ENCODE results near the gene ZNF335. TPM values are rescaled to one million over a fixed set of nuclear protein-coding genes. Genes with fewer than 3 reads are reported as not detected.

Gene ZNF335
- total and polyA plus RNA-seq, 2 of the 13 experiments (the other 11 are each of a cell fraction or from before 2014, with no cell fraction given): 9.7 to 13.7 TPM

DNA sequence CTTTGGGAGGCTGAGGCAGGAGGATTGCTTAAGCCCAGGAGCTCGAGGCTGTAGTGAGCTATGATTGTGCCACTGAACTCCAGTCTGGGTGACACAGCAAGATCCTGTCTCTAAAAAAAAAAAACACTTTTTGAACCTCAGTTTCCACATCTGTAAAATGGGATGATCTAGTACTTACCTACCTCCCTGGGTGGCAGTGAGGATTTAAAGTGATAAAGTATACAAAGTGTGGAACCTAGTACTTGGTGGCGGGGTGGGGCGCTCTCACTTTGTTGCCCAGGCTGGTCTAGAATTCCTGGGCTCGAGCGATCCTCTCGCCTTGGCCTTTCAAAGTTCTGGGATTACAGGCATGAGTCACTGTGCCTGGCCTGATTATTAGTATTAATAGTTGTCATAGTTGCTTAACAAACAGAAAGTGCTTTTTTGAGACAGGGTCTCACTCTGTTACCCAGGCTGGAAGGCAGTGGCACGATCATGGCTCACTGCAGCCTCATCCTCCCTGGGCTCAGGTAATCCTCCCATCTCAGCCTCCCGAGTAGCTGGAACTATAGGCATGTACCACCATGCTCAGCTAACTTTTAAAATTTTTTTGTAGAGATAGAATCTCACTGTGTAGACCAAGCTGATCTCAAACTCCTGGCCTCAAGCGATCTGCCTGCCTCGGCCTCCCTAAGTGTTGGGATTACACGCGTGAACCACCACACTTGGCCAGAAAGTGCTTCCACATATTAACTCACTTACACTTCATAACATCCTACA, 53.0 kb downstream of the ZNF335 start (continued):
- TF ChIP-seq, protein P1, sequence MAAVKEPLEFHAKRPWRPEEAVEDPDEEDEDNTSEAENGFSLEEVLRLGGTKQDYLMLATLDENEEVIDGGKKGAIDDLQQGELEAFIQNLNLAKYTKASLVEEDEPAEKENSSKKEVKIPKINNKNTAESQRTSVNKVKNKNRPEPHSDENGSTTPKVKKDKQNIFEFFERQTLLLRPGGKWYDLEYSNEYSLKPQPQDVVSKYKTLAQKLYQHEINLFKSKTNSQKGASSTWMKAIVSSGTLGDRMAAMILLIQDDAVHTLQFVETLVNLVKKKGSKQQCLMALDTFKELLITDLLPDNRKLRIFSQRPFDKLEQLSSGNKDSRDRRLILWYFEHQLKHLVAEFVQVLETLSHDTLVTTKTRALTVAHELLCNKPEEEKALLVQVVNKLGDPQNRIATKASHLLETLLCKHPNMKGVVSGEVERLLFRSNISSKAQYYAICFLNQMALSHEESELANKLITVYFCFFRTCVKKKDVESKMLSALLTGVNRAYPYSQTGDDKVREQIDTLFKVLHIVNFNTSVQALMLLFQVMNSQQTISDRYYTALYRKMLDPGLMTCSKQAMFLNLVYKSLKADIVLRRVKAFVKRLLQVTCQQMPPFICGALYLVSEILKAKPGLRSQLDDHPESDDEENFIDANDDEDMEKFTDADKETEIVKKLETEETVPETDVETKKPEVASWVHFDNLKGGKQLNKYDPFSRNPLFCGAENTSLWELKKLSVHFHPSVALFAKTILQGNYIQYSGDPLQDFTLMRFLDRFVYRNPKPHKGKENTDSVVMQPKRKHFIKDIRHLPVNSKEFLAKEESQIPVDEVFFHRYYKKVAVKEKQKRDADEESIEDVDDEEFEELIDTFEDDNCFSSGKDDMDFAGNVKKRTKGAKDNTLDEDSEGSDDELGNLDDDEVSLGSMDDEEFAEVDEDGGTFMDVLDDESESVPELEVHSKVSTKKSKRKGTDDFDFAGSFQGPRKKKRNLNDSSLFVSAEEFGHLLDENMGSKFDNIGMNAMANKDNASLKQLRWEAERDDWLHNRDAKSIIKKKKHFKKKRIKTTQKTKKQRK (IDR thresholded peaks at IDR 0.05; ENCODE audit: low read length): no peak
- TF ChIP-seq SMARCE1 (IDR thresholded peaks at IDR 0.05; ENCODE audit: borderline replicate concordance) (no peak), ZNF446 (CRISPR knock-in tag; IDR thresholded peaks at IDR 0.05) (no peak), ZNF234 (CRISPR knock-in tag; conservative IDR thresholded peaks at IDR 0.05) (0 out of 2 replicates have a peak, but pooled peaks have one; percentile 7), FOSL2 (CRISPR knock-in tag; IDR thresholded peaks at IDR 0.05) (peak; percentile 54), ZNF333 (CRISPR knock-in tag; IDR thresholded peaks at IDR 0.05; ENCODE audit: borderline replicate concordance) (no peak), ZNF543 (CRISPR knock-in tag; IDR thresholded peaks at IDR 0.05) (no peak), HDAC2 (CRISPR knock-in tag; IDR thresholded peaks at IDR 0.05) (peak; percentile 53), ZBTB7B (CRISPR knock-in tag; IDR thresholded peaks at IDR 0.05) (no peak), ZSCAN31 (CRISPR knock-in tag; IDR thresholded peaks at IDR 0.05; ENCODE audit: low read depth) (no peak), MTF1 (CRISPR knock-in tag; IDR thresholded peaks at IDR 0.05) (no peak), ZNF75D (CRISPR knock-in tag; IDR thresholded peaks at IDR 0.05; ENCODE audit: borderline replicate concordance) (no peak), CEBPG (CRISPR knock-in tag; IDR thresholded peaks at IDR 0.05) (no peak), ZNF766 (CRISPR knock-in tag; IDR thresholded peaks at IDR 0.05; ENCODE audit: borderline replicate concordance) (no peak), ZSCAN30 (CRISPR knock-in tag; IDR thresholded peaks at IDR 0.05) (no peak), ADNP (CRISPR knock-in tag; IDR thresholded peaks at IDR 0.05) (peak; percentile 83), ZNF720 (CRISPR knock-in tag; IDR thresholded peaks at IDR 0.05) (no peak), ZNF468 (CRISPR knock-in tag; IDR thresholded peaks at IDR 0.05) (no peak), NCOA1 (CRISPR knock-in tag; IDR thresholded peaks at IDR 0.05) (no peak)
- TF ChIP-seq, protein P2, sequence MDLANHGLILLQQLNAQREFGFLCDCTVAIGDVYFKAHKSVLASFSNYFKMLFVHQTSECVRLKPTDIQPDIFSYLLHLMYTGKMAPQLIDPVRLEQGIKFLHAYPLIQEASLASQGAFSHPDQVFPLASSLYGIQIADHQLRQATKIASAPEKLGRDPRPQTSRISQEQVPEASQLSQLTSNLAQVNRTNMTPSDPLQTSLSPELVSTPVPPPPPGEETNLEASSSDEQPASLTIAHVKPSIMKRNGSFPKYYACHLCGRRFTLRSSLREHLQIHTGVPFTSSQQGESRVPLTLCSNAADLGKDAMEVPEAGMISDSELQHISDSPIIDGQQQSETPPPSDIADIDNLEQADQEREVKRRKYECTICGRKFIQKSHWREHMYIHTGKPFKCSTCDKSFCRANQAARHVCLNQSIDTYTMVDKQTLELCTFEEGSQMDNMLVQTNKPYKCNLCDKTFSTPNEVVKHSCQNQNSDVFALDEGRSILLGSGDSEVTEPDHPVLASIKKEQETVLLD (CRISPR knock-in tag; IDR thresholded peaks at IDR 0.05; ENCODE audit: low read depth): no peak
- TF ChIP-seq, protein P3, sequence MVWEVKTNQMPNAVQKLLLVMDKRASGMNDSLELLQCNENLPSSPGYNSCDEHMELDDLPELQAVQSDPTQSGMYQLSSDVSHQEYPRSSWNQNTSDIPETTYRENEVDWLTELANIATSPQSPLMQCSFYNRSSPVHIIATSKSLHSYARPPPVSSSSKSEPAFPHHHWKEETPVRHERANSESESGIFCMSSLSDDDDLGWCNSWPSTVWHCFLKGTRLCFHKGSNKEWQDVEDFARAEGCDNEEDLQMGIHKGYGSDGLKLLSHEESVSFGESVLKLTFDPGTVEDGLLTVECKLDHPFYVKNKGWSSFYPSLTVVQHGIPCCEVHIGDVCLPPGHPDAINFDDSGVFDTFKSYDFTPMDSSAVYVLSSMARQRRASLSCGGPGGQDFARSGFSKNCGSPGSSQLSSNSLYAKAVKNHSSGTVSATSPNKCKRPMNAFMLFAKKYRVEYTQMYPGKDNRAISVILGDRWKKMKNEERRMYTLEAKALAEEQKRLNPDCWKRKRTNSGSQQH (CRISPR knock-in tag; IDR thresholded peaks at IDR 0.05; ENCODE audit: low read depth): no peak
- TF ChIP-seq, protein P4, sequence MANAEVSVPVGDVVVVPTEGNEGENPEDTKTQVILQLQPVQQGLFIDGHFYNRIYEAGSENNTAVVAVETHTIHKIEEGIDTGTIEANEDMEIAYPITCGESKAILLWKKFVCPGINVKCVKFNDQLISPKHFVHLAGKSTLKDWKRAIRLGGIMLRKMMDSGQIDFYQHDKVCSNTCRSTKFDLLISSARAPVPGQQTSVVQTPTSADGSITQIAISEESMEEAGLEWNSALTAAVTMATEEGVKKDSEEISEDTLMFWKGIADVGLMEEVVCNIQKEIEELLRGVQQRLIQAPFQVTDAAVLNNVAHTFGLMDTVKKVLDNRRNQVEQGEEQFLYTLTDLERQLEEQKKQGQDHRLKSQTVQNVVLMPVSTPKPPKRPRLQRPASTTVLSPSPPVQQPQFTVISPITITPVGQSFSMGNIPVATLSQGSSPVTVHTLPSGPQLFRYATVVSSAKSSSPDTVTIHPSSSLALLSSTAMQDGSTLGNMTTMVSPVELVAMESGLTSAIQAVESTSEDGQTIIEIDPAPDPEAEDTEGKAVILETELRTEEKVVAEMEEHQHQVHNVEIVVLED (CRISPR knock-in tag; IDR thresholded peaks at IDR 0.05; ENCODE audit: borderline replicate concordance): no peak
- TF ChIP-seq, protein P5, sequence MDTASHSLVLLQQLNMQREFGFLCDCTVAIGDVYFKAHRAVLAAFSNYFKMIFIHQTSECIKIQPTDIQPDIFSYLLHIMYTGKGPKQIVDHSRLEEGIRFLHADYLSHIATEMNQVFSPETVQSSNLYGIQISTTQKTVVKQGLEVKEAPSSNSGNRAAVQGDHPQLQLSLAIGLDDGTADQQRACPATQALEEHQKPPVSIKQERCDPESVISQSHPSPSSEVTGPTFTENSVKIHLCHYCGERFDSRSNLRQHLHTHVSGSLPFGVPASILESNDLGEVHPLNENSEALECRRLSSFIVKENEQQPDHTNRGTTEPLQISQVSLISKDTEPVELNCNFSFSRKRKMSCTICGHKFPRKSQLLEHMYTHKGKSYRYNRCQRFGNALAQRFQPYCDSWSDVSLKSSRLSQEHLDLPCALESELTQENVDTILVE (CRISPR knock-in tag; IDR thresholded peaks at IDR 0.05): 0 out of 2 replicates have a peak, but pooled peaks have one; percentile 24

All from HepG2 (cell line).